Adrenal gland (tissue), 12 donors: ENCODE data around the gene COPS7A. TPM values are rescaled to one million over a fixed set of nuclear protein-coding genes. Genes with fewer than 3 reads are reported as not detected.
"Not testable (repeated sequence)": the region's sequence is repeated elsewhere in the genome, so short reads cannot be mapped to it uniquely, and the experiment has no call there.

ENCODE experiments used
- DNase-seq, 7 donors: peaks; one replicate each; pipeline ENCODE4 v3.0.0-alpha.2; 2019 to 2020
- H3K27ac ChIP-seq, 5 donors: fragments of 200-600 bp; sonication (generic) in 4 of 5; 1 replicate in 3 of 5; 2 replicates in 2 of 5; pipeline versions ENCODE4 v1.5.1 to v1.8.0; 2016 to 2020; ENCODE audit warnings: mild to moderate bottlenecking in 1 of 5
- H3K27me3 ChIP-seq: fragments of 200-600 bp; 2 replicates; pipeline ENCODE4 v1.8.0; 2021
- H3K36me3 ChIP-seq, 2 donors: fragments of 200-600 bp; replicated peaks in 1 of 2; 1 replicate in 1 of 2; 2 replicates in 1 of 2; pipeline versions ENCODE4 v1.5.1 to v1.8.0; 2018 to 2022
- H3K4me1 ChIP-seq, 2 donors: fragments of 200-600 bp; replicated peaks in 1 of 2; 1 replicate in 1 of 2; 2 replicates in 1 of 2; pipeline versions ENCODE4 v1.5.1 to v1.8.0; 2018 to 2021
- H3K4me3 ChIP-seq, 4 donors: fragments of 200-600 bp; sonication (generic) in 3 of 4; one replicate each; pipeline ENCODE4 v1.5.1; 2016 to 2018
- H3K9me3 ChIP-seq, 3 donors: fragments of 200-600 bp; sonication (generic) in 1 of 3; replicated peaks in 1 of 3; 1 replicate in 2 of 3; 2 replicates in 1 of 3; pipeline versions ENCODE4 v1.5.1 to v1.8.0; 2016 to 2021
- POLR2A ChIP-seq, 2 donors: fragments of 450-650 bp; IDR thresholded peaks; one replicate each; pipeline ENCODE4 v1.6.1; 2017; ENCODE audit warnings: antibody characterized with exemption in 2 of 2, mild to moderate bottlenecking in 2 of 2, moderate library complexity in 1 of 2
- WGBS, 4 donors: extraction: QIAGEN DNeasy Blood & Tissue Kit in 2 of 4; methylation state at CpG; one replicate each; pipeline versions ENCODE4 v1.1.5 to v1.1.7; 2013 to 2017; 5-methylcytosine and 5-hydroxymethylcytosine counted together
- intact Hi-C, 2 donors: fragments of 100-400 bp; cut with DNase I; formaldehyde crosslinking; loops; one replicate each; pipeline versions ENCODE4 v1.14.1 to v1.15.0; 2022 to 2023
- polyA plus RNA-seq, 3 donors: library from polyadenylated mRNA; stranded (reverse); fragments of 200-250 nt in 2 of 3; fragments of 350-450 nt in 1 of 3; fragmentation: Illumina TruSeq in 1 of 3; extraction: RNeasy Lipid Tissue Mini Kit (QIAGEN cat#74804) in 1 of 3; gene quantifications; one replicate each; pipeline ENCODE4 v1.2.3, GENCODE V29; 2013 to 2014
- total RNA-seq, 9 donors: library from RNA; depleted of rRNA in 4 of 9; stranded (reverse); fragments of >200 nt in 4 of 9; fragments of 120-200 nt in 1 of 9; fragmentation: NEBNext Ultra II Directional in 1 of 9; extraction: Animal tissue kit (Norgen Biotek cat#: 25700) in 1 of 9; gene quantifications; one replicate each; pipeline versions ENCODE4 v1.1.0 to v1.2.4, GENCODE V29; 2013 to 2023
- TF ChIP-seq, protein P1 (sequence below), 6 experiments: fragments of 450-650 bp in 4 of 6; fragments of 200-600 bp in 2 of 6; sonication (generic) in 1 of 6; IDR thresholded peaks; 1 replicate in 5 of 6; 2 replicates in 1 of 6; pipeline versions ENCODE4 v1.5.1 to v1.8.0; 2016 to 2021; ENCODE audit warnings: antibody characterized with exemption in 6 of 6, mild to moderate bottlenecking in 2 of 6, moderate library complexity in 1 of 6
- donor health status: healthy with polysubstance abuse.
- donor health status: Bipolar disorder and iron deficiency.
- donor health status: DM: yes; HTN: yes; CAD: no.
- donor health status: DM: no; HTN: no; CAD: no.
- donor health status: DM: no; HTN: no; CAD: no.
- donor health status: DM: yes; HTN: yes; CAD: no.

COPS7A gene
- total and polyA plus RNA-seq, 12 donors, result 46.5 to 105 (median 81.1) TPM

DNA sequence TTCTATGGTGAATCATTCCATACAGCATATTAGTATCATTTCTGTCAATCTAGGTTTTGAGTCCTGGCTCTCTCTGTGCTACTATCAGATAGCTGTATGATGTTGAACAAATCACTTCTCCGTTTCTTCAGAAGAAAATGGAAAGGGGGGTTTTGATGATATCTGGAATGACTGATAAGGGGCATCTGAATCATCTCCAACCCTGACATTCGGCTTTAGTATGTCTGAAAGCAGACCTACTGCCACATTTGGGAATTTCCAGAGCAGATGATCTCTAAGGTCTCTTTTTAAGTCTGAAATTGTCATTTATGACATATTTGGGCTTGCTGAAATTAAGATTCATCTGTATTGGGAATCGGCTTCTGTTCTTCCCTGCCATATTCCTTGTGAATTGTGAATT, 19.0 kb downstream of the COPS7A start:
- intact Hi-C loops, result loop anchor here in 1 of 2 donors (10.0 kb wide), 1 partner anchor 82 kb away; the partner anchor contains the start of genes GPR162 and P3H3
- Histone ChIP-seq H3K27me3 (no peaks in the 10 kb centered on the region), H3K4me1 (no peaks in the 10 kb centered on the region), H3K4me3 (no peak overlapping the region), H3K27ac (peak overlapping the region in 1 of 5 donors; percentile 10), H3K9me3 (no peaks in the 10 kb centered on the region), H3K36me3 (peaks cover 0 to 18% of the 10 kb centered on the region in 2 donors)
- DNase-seq, result no peak
- WGBS, 4 donors, result 43 to 49% (median 45%) methylated on average over 3 of the region's 3 CpGs
- TF ChIP-seq, protein P1, sequence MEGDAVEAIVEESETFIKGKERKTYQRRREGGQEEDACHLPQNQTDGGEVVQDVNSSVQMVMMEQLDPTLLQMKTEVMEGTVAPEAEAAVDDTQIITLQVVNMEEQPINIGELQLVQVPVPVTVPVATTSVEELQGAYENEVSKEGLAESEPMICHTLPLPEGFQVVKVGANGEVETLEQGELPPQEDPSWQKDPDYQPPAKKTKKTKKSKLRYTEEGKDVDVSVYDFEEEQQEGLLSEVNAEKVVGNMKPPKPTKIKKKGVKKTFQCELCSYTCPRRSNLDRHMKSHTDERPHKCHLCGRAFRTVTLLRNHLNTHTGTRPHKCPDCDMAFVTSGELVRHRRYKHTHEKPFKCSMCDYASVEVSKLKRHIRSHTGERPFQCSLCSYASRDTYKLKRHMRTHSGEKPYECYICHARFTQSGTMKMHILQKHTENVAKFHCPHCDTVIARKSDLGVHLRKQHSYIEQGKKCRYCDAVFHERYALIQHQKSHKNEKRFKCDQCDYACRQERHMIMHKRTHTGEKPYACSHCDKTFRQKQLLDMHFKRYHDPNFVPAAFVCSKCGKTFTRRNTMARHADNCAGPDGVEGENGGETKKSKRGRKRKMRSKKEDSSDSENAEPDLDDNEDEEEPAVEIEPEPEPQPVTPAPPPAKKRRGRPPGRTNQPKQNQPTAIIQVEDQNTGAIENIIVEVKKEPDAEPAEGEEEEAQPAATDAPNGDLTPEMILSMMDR (IDR thresholded peaks at IDR 0.05), result no peak
- TF ChIP-seq POLR2A (IDR thresholded peaks at IDR 0.05), result no peak

DNA sequence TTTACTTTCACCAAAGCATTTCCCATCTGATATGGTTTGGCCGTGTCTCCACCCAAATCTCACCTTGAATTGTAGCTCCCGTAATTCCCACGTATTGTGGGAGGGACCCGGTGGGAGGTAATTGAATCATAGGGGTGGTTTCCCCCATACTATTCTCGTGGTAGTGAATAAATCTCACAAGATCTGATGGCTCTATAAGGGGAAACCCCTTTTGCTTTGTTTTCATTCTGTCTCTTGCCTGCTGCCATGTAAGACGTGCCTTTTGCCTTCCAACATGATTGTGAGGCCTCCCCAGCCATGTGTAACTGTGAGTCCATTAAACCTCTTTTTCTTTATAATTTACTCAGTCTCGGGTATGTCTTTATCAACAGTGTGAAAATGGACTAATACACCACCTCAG, 19.5 kb downstream of the COPS7A start:
- WGBS, 4 donors, result 43 to 61% (median 51%) methylated on average over 7 of the region's 7 CpGs
- DNase-seq, H3K4me3 ChIP-seq, H3K27ac ChIP-seq, H3K4me1 ChIP-seq, H3K27me3 ChIP-seq, H3K9me3 ChIP-seq: not testable (repeated sequence)
- H3K36me3 ChIP-seq, result peaks cover 0 to 23% of the 10 kb centered on the region in 2 donors
- intact Hi-C loops, result loop anchor here in 1 of 2 donors (10.0 kb wide), 1 partner anchor 82 kb away; the partner anchor contains the start of genes GPR162 and P3H3

DNA sequence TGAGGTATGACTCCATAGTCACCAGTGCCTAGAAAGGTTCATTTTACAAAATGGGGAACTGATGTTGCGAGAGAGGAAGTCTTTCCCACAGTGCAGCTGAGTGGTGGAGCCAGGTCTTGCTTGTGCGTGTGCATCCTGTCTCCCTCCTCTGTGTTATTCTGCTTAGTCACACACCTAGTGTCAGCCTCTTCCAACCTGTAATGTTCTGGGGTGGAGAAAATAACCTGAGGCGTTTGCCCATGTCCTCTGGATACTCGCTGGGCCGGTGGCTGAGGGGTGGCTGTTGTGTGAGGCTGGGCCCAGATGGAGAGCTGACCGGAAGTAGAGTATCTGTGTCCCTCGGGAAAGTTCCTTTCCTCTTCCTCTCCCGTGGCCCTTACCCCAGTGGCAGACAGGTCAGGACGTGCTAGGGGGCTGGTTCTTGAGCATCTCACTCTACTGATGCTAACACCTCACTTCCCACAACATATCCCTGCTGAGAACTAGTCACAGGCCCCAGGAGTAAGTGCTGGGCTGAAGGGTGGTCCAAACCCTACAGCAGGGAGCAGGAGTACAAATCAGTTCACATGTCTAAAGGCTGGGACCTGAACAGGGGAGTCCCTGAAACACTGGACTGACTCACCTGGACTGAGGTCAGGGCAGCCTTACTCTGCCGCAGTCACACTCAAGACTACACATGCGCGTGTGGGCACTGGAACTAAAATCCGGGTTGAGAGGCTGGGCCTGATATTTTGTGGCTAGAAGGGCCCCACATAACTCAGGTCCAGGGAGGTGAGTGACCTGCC, 22.1 kb downstream of the COPS7A start:
- TF ChIP-seq POLR2A (IDR thresholded peaks at IDR 0.05), result no peak
- TF ChIP-seq, protein P1 (IDR thresholded peaks at IDR 0.05), result no peak
- intact Hi-C loops, result loop anchor here in 1 of 2 donors (5.0 to 10.0 kb wide), 2 partner anchors 36 to 79 kb away; partner anchors contain the start of genes GPR162 and P3H3
- no peak for DNase-seq
- Histone ChIP-seq H3K27me3 (no peaks in the 10 kb centered on the region), H3K4me1 (peaks cover 0 to 2% of the 10 kb centered on the region in 2 donors), H3K36me3 (peaks cover 0 to 49% of the 10 kb centered on the region in 2 donors), H3K4me3 (no peak overlapping the region), H3K9me3 (no peaks in the 10 kb centered on the region), H3K27ac (peak overlapping the region in 2 of 5 donors; percentile 5 to 81)
- 62 to 65% (median 65%) methylated on average over 10 to 13 of the region's 13 CpGs for WGBS, 4 donors

DNA sequence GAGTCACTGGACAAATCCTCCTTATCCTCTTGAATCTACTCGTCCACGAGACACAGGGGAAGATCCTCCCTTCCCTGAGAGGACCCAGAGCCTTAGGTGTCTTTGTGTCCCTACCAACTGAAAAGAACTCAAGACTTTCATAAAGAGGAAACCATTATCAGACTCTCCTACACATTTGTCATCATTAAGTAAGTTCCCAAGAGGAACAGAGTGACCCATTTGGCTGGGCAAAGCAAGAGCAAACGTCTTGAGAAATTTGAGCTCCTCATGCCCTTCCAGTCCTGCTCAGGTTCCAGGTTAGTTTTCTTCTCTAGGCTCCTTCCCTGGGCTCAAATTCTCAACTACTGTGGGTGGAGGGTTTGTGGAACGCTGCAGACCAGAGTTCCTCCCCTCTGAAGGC, 23.4 kb downstream of the COPS7A start:
- H3K27ac ChIP-seq, result no peak overlapping the region
- no peak for TF ChIP-seq POLR2A (IDR thresholded peaks at IDR 0.05)
- TF ChIP-seq, protein P1 (IDR thresholded peaks at IDR 0.05), result no peak
- H3K36me3 ChIP-seq, result peaks cover 0 to 59% of the 10 kb centered on the region in 2 donors
- no peak for DNase-seq
- WGBS, 4 donors, result 74 to 82% (median 76%) methylated on average over 4 of the region's 4 CpGs
- no peak overlapping the region for H3K4me3 ChIP-seq
- H3K27me3 ChIP-seq, result no peaks in the 10 kb centered on the region
- no peaks in the 10 kb centered on the region for H3K9me3 ChIP-seq
- H3K4me1 ChIP-seq, result peaks cover 6 to 11% of the 10 kb centered on the region in 2 donors
- intact Hi-C loops, result loop anchor here in 1 of 2 donors (5.0 to 10.0 kb wide), 2 partner anchors 35 to 78 kb away; partner anchors contain the start of genes GPR162 and P3H3
